ENCODE results near the gene DUOXA2.

DNA sequence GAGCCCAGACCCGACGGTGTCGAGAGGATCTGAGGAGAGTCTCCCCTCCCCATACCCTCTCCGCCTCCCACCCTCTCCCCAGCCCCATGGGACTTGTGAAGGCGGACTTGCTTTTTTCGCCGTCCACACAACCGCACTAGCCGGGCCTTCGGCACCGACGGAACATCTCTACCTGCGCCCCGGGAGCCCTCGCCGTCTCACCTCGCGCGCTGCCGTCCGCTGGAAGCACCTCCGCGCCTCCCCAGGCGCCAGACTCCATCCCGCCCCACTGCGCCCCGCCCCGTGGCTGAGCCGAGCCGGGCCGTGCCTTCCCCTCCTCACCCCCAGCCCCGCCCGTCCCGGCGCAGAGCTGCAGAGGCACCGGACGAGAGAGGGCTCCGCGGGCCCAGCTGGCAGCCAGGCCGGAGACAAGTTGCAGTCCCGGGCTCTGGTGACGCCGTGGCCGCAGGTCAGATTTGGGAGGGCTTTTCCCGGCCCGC lies 15.6 kb downstream of the DUOXA2 start, which contains the start of the genes DUOX1 and DUOXA1:
- TF ChIP-seq, protein P1, sequence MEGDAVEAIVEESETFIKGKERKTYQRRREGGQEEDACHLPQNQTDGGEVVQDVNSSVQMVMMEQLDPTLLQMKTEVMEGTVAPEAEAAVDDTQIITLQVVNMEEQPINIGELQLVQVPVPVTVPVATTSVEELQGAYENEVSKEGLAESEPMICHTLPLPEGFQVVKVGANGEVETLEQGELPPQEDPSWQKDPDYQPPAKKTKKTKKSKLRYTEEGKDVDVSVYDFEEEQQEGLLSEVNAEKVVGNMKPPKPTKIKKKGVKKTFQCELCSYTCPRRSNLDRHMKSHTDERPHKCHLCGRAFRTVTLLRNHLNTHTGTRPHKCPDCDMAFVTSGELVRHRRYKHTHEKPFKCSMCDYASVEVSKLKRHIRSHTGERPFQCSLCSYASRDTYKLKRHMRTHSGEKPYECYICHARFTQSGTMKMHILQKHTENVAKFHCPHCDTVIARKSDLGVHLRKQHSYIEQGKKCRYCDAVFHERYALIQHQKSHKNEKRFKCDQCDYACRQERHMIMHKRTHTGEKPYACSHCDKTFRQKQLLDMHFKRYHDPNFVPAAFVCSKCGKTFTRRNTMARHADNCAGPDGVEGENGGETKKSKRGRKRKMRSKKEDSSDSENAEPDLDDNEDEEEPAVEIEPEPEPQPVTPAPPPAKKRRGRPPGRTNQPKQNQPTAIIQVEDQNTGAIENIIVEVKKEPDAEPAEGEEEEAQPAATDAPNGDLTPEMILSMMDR (IDR thresholded peaks at IDR 0.05), result no peak
- no peak for TF ChIP-seq POLR2A (IDR thresholded peaks at IDR 0.05)

All from testis (tissue), 2 donors.